ENCODE data around the gene CTSL. TPM values are rescaled to one million over a fixed set of nuclear protein-coding genes. Genes with fewer than 3 reads are reported as not detected.

CTSL gene
- total RNA-seq, 1 experiment from 2014 or later = 39.7 TPM

DNA sequence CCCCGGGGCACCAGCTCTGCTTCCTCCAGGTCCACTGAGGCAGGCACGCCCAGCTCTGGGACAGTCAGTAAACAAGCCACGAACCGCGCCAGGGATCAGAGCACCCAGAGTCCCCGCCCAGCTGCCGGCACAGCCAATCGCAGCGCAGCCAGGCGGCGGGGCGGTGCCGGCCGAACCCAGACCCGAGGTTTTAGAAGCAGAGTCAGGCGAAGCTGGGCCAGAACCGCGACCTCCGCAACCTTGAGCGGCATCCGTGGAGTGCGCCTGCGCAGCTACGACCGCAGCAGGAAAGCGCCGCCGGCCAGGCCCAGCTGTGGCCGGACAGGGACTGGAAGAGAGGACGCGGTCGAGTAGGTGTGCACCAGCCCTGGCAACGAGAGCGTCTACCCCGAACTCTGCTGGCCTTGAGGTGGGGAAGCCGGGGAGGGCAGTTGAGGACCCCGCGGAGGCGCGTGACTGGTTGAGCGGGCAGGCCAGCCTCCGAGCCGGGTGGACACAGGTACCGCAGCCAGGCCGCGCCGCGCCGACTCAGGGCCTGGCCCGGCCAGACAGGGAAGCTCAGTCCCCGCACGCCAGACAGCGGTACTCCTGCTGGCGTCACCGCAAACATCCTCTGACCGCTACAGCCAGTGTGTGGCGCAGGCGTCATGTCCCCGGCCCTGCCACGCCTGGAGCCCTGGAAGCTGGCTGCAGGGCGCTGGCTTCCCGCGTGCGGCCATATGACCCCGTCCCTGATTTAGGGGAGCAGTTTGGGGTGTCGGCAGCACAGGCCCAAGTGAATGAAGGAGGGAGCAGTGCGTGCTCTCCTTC is at the start of gene CTSL (continued):
- TF ChIP-seq STAT6 (CRISPR knock-in tag; conservative IDR thresholded peaks at IDR 0.05; ENCODE audit: low read depth) = no peak
- peak; percentile 43 for TF ChIP-seq ZNF121 (CRISPR knock-in tag; IDR thresholded peaks at IDR 0.05)
- TF ChIP-seq MYBL2 (CRISPR knock-in tag; IDR thresholded peaks at IDR 0.05) = no peak
- TF ChIP-seq, protein P1, sequence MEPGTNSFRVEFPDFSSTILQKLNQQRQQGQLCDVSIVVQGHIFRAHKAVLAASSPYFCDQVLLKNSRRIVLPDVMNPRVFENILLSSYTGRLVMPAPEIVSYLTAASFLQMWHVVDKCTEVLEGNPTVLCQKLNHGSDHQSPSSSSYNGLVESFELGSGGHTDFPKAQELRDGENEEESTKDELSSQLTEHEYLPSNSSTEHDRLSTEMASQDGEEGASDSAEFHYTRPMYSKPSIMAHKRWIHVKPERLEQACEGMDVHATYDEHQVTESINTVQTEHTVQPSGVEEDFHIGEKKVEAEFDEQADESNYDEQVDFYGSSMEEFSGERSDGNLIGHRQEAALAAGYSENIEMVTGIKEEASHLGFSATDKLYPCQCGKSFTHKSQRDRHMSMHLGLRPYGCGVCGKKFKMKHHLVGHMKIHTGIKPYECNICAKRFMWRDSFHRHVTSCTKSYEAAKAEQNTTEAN (CRISPR knock-in tag; IDR thresholded peaks at IDR 0.05) = 0 out of 2 replicates have a peak, but pooled peaks have one; percentile 66
- peak; percentile 94 for TF ChIP-seq FOXP1 (CRISPR knock-in tag; IDR thresholded peaks at IDR 0.05; ENCODE audit: borderline replicate concordance)
- TF ChIP-seq IRF1 (CRISPR knock-in tag; IDR thresholded peaks at IDR 0.05) = no peak
- no peak for TF ChIP-seq AR (CRISPR knock-in tag; IDR thresholded peaks at IDR 0.05)
- no peak for TF ChIP-seq ATF1 (CRISPR knock-in tag; IDR thresholded peaks at IDR 0.05)
- peak; percentile 66; the same call in 1 of the 2 replicates for TF ChIP-seq CBFB (CRISPR knock-in tag; IDR thresholded peaks at IDR 0.05; ENCODE audit: low read depth)
- no peak for TF ChIP-seq MXD4 (CRISPR knock-in tag; IDR thresholded peaks at IDR 0.05; ENCODE audit: borderline replicate concordance)
- no peak for TF ChIP-seq ZNF138 (CRISPR knock-in tag; conservative IDR thresholded peaks at IDR 0.05)
- peak; percentile 78 for TF ChIP-seq ETV6 (CRISPR knock-in tag; IDR thresholded peaks at IDR 0.05)
- no peak for TF ChIP-seq PREB (CRISPR knock-in tag; IDR thresholded peaks at IDR 0.05; ENCODE audit: borderline replicate concordance)
- TF ChIP-seq, protein P2, sequence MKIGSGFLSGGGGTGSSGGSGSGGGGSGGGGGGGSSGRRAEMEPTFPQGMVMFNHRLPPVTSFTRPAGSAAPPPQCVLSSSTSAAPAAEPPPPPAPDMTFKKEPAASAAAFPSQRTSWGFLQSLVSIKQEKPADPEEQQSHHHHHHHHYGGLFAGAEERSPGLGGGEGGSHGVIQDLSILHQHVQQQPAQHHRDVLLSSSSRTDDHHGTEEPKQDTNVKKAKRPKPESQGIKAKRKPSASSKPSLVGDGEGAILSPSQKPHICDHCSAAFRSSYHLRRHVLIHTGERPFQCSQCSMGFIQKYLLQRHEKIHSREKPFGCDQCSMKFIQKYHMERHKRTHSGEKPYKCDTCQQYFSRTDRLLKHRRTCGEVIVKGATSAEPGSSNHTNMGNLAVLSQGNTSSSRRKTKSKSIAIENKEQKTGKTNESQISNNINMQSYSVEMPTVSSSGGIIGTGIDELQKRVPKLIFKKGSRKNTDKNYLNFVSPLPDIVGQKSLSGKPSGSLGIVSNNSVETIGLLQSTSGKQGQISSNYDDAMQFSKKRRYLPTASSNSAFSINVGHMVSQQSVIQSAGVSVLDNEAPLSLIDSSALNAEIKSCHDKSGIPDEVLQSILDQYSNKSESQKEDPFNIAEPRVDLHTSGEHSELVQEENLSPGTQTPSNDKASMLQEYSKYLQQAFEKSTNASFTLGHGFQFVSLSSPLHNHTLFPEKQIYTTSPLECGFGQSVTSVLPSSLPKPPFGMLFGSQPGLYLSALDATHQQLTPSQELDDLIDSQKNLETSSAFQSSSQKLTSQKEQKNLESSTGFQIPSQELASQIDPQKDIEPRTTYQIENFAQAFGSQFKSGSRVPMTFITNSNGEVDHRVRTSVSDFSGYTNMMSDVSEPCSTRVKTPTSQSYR (CRISPR knock-in tag; IDR thresholded peaks at IDR 0.05) = 0 out of 2 replicates have a peak, but pooled peaks have one; percentile 12
- TF ChIP-seq, protein P3, sequence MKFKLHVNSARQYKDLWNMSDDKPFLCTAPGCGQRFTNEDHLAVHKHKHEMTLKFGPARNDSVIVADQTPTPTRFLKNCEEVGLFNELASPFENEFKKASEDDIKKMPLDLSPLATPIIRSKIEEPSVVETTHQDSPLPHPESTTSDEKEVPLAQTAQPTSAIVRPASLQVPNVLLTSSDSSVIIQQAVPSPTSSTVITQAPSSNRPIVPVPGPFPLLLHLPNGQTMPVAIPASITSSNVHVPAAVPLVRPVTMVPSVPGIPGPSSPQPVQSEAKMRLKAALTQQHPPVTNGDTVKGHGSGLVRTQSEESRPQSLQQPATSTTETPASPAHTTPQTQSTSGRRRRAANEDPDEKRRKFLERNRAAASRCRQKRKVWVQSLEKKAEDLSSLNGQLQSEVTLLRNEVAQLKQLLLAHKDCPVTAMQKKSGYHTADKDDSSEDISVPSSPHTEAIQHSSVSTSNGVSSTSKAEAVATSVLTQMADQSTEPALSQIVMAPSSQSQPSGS (CRISPR knock-in tag; IDR thresholded peaks at IDR 0.05; ENCODE audit: borderline replicate concordance, low read depth) = no peak
- no peak for TF ChIP-seq NFATC4 (CRISPR knock-in tag; IDR thresholded peaks at IDR 0.05)
- TF ChIP-seq, protein P4, sequence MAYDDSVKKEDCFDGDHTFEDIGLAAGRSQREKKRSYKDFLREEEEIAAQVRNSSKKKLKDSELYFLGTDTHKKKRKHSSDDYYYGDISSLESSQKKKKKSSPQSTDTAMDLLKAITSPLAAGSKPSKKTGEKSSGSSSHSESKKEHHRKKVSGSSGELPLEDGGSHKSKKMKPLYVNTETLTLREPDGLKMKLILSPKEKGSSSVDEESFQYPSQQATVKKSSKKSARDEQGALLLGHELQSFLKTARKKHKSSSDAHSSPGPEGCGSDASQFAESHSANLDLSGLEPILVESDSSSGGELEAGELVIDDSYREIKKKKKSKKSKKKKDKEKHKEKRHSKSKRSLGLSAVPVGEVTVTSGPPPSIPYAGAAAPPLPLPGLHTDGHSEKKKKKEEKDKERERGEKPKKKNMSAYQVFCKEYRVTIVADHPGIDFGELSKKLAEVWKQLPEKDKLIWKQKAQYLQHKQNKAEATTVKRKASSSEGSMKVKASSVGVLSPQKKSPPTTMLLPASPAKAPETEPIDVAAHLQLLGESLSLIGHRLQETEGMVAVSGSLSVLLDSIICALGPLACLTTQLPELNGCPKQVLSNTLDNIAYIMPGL (CRISPR knock-in tag; IDR thresholded peaks at IDR 0.05) = peak; percentile 87
- TF ChIP-seq TP53 (CRISPR knock-in tag; IDR thresholded peaks at IDR 0.05) = peak; percentile 81; the same call in 1 of the 2 replicates
- peak; percentile 88; the same call in 1 of the 2 replicates for TF ChIP-seq ESRRA (CRISPR knock-in tag; IDR thresholded peaks at IDR 0.05; ENCODE audit: borderline replicate concordance)
- TF ChIP-seq FOXK1 (CRISPR knock-in tag; IDR thresholded peaks at IDR 0.05) = peak; percentile 73
- no peak for TF ChIP-seq NR2C2 (CRISPR knock-in tag; IDR thresholded peaks at IDR 0.05)
- TF ChIP-seq GTF2I (CRISPR knock-in tag; conservative IDR thresholded peaks at IDR 0.05) = no peak
- TF ChIP-seq NFYB (CRISPR knock-in tag; conservative IDR thresholded peaks at IDR 0.05; ENCODE audit: low read depth) = no peak; the same call in 1 of the 2 replicates

All from WTC11 (cell line).